ENCODE data around the gene GPR6.

- TF ChIP-seq PPARD (CRISPR knock-in tag; IDR thresholded peaks at IDR 0.05) (no peak), U2AF2 (optimal IDR thresholded peaks at IDR 0.05; ENCODE audit: low read depth, low read length) (no peak), RAD21 (CRISPR knock-in tag; conservative IDR thresholded peaks at IDR 0.05 in 1 of 2, IDR thresholded peaks at IDR 0.05 in 1 of 2) (no peak)
- TF ChIP-seq, protein P1, sequence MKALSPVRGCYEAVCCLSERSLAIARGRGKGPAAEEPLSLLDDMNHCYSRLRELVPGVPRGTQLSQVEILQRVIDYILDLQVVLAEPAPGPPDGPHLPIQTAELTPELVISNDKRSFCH (CRISPR knock-in tag; IDR thresholded peaks at IDR 0.05), result no peak
- TF ChIP-seq, protein P1 (tag; IDR thresholded peaks at IDR 0.05), result no peak
Measured at GRCh38 chr6:109987196-109987595, 9.1 kb downstream of the GPR6 start.
